WTC11 (cell line): ENCODE data around the gene GALM. TPM values are rescaled to one million over a fixed set of nuclear protein-coding genes. Genes with fewer than 3 reads are reported as not detected.

Experiments
- ATAC-seq: fragments of 200-7000 bp; cut with Tn5 transposase; 2 replicates; pipeline ENCODE4 v1.10.0; 2021; ENCODE audit warnings: mild to moderate bottlenecking, moderate library complexity
- CTCF ChIA-PET: fragments of 300-600 bp; sonication (Branson Sonifier 250); formaldehyde crosslinking; loops from one replicate; lab custom pipeline; 2021; ENCODE audit warnings: antibody characterized with exemption; lab: Charles Lee
- POLR2A ChIA-PET: fragments of 350-600 bp; sonication (Branson Sonifier 250); formaldehyde crosslinking; loops from one replicate; lab custom pipeline; 2021; ENCODE audit warnings: antibody characterized with exemption; lab: Charles Lee
- DNase-seq: peaks from one replicate; pipeline ENCODE4 v3.0.0; 2021; ENCODE audit warnings: low spot score
- H3K27ac Mint-ChIP-seq: 2 replicates; pipeline ENCODE4 v1.8.0; 2021; ENCODE audit warnings: mixed read lengths
- H3K27me3 Mint-ChIP-seq: 2 replicates; pipeline ENCODE4 v1.8.0; 2021; ENCODE audit warnings: low read depth, mild to moderate bottlenecking, moderate library complexity, mixed read lengths
- H3K36me3 Mint-ChIP-seq: 2 replicates; pipeline ENCODE4 v1.8.0; 2021; ENCODE audit warnings: mixed read lengths
- H3K4me1 Mint-ChIP-seq: 2 replicates; pipeline ENCODE4 v1.8.0; 2022; ENCODE audit warnings: mixed read lengths
- H3K4me3 Mint-ChIP-seq: 2 replicates; pipeline ENCODE4 v1.8.0; 2021; ENCODE audit warnings: mild to moderate bottlenecking, moderate library complexity, mixed read lengths
- H3K9me3 Mint-ChIP-seq: 2 replicates; pipeline ENCODE4 v1.8.0; 2021; ENCODE audit warnings: mixed read lengths
- ATF1 ChIP-seq: sonication (generic); formaldehyde crosslinking; IDR thresholded peaks from 2 replicates; pipeline ENCODE4 v1.8.1; 2023; ENCODE audit warnings: mild to moderate bottlenecking, moderate library complexity, missing genetic modification reagents
- ELF4 ChIP-seq: sonication (generic); formaldehyde crosslinking; IDR thresholded peaks from 2 replicates; pipeline ENCODE4 v1.8.1; 2022; ENCODE audit warnings: low read depth, mild to moderate bottlenecking, moderate library complexity, missing genetic modification reagents
- FOXP1 ChIP-seq: sonication (generic); formaldehyde crosslinking; IDR thresholded peaks from 2 replicates; pipeline ENCODE4 v1.8.0; 2022; ENCODE audit warnings: missing genetic modification reagents, mild to moderate bottlenecking, moderate library complexity, borderline replicate concordance
- GTF2I ChIP-seq: fragments of 250-450 bp; sonication (Bioruptor Pico); conservative IDR thresholded peaks from 2 replicates; pipeline ENCODE4 v1.4.0; 2021; ENCODE audit warnings: mild to moderate bottlenecking
- TCF7 ChIP-seq: sonication (generic); formaldehyde crosslinking; IDR thresholded peaks from 2 replicates; pipeline ENCODE4 v1.8.0; 2022; ENCODE audit warnings: mild to moderate bottlenecking, low read depth, missing genetic modification reagents, moderate library complexity
- TEAD1 ChIP-seq: sonication (generic); formaldehyde crosslinking; IDR thresholded peaks from 2 replicates; pipeline ENCODE4 v1.8.0; 2022; ENCODE audit warnings: mild to moderate bottlenecking, missing genetic modification reagents
- ZNF138 ChIP-seq: sonication (generic); formaldehyde crosslinking; conservative IDR thresholded peaks from 2 replicates; pipeline ENCODE4 v1.8.1; 2022; ENCODE audit warnings: mild to moderate bottlenecking, moderate library complexity, missing genetic modification reagents
- ZNF396 ChIP-seq: fragments of 250-450 bp; sonication (Bioruptor Pico); IDR thresholded peaks from 2 replicates; pipeline ENCODE4 v1.8.0; 2021; ENCODE audit warnings: mild to moderate bottlenecking, moderate library complexity, borderline replicate concordance
- ZNF671 ChIP-seq: fragments of 250-450 bp; sonication (Bioruptor Pico); IDR thresholded peaks from 2 replicates; pipeline ENCODE4 v1.8.0; 2021; ENCODE audit warnings: mild to moderate bottlenecking
- total RNA-seq: library from RNA; stranded (reverse); gene quantifications from 3 replicates; pipeline ENCODE4 v1.2.3, GENCODE V29; 2021
- TF ChIP-seq, protein P1 (sequence below): sonication (generic); formaldehyde crosslinking; IDR thresholded peaks from 2 replicates; pipeline ENCODE4 v1.8.1; 2022; ENCODE audit warnings: low read depth, mild to moderate bottlenecking, moderate library complexity, missing genetic modification reagents, borderline replicate concordance
- TF ChIP-seq, protein P2 (sequence below): sonication (generic); formaldehyde crosslinking; IDR thresholded peaks from 2 replicates; pipeline ENCODE4 v1.8.0; 2023; ENCODE audit warnings: mild to moderate bottlenecking, missing genetic modification reagents
- TF ChIP-seq, protein P3 (sequence below): fragments of 250-450 bp; sonication (Bioruptor Pico); IDR thresholded peaks from 2 replicates; pipeline ENCODE4 v1.9.0; 2021; ENCODE audit warnings: mild to moderate bottlenecking
- TF ChIP-seq, protein P4 (sequence below): sonication (generic); formaldehyde crosslinking; conservative IDR thresholded peaks from 2 replicates; pipeline ENCODE4 v1.8.1; 2022; ENCODE audit warnings: mild to moderate bottlenecking, missing genetic modification reagents
- TF ChIP-seq, protein P5 (sequence below): fragments of 250-450 bp; sonication (Bioruptor Pico); IDR thresholded peaks from 2 replicates; pipeline ENCODE4 v2.1.2; 2022; ENCODE audit warnings: mild to moderate bottlenecking, moderate library complexity
- TF ChIP-seq, protein P6 (sequence below): sonication (generic); formaldehyde crosslinking; IDR thresholded peaks from 2 replicates; pipeline ENCODE4 v1.8.1; 2023; ENCODE audit warnings: mild to moderate bottlenecking, missing genetic modification reagents

The GALM gene
- total RNA-seq, 1 experiment from 2014 or later, result 11.2 TPM

DNA sequence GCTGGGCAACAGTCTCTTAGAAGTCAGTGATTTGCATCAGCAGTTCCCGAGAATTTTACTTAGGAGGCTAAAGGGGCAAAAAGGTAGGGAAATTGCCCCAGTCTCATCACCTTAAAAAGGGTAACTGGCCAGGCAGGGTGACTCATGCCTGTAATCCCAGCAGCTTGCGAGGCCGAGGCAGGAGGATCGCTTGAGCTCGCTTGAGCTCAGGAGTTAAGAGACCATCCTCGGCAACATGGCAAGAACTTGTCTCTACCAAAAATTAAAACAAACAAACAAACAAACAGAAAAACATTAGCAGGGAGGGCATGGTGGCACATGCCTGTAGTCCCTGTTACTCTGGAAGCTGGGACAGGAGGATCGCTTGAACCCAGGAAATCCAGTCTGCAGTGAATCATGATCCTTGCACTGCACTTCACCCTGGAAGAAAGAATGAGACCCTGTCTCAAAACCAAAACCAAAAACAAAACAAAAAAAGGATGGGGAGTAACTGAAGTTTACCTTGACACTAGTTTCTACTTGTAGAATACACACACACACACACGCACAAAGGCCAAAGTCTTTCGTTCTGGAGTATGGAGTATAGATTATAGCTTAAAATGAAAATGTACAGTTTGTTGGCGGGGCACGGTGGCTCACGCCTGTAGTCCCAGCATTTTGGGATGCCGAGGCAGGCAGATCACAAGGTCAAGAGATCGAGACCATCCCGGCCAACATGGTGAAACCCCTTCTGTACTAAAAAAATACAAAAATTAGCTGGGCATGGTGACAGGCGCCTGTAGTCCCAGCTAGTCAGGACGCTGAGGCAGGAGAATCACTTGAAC lies 109.4 kb downstream of the GALM start:
- no peak overlapping the region for H3K4me3 Mint-ChIP-seq
- peaks cover 16% of the 10 kb centered on the region for H3K27me3 Mint-ChIP-seq
- peaks cover 3% of the 10 kb centered on the region; the same call in 1 of the 2 replicates for H3K9me3 Mint-ChIP-seq

More for the DNA sequence above, 109.4 kb downstream of the GALM start:
- H3K36me3 Mint-ChIP-seq, result no peaks in the 10 kb centered on the region
- DNase-seq, result no peak
- peaks cover 8% of the 10 kb centered on the region; the same call in 1 of the 2 replicates for H3K4me1 Mint-ChIP-seq
- POLR2A ChIA-PET, result interaction anchor here (1.2 kb wide), 1 partner anchor 24 kb away, joined by 4 read pairs; the partner anchor contains the start of gene SRSF7
- H3K27ac Mint-ChIP-seq, result no peak overlapping the region
- TF ChIP-seq TEAD1 (no peak), ZNF138 (CRISPR knock-in tag) (no peak), ZNF671 (CRISPR knock-in tag) (no peak), ATF1 (CRISPR knock-in tag) (no peak), ZNF396 (CRISPR knock-in tag) (no peak), TCF7 (CRISPR knock-in tag) (no peak), GTF2I (CRISPR knock-in tag) (no peak), FOXP1 (CRISPR knock-in tag) (no peak), ELF4 (CRISPR knock-in tag) (no peak)
- TF ChIP-seq, protein P1, sequence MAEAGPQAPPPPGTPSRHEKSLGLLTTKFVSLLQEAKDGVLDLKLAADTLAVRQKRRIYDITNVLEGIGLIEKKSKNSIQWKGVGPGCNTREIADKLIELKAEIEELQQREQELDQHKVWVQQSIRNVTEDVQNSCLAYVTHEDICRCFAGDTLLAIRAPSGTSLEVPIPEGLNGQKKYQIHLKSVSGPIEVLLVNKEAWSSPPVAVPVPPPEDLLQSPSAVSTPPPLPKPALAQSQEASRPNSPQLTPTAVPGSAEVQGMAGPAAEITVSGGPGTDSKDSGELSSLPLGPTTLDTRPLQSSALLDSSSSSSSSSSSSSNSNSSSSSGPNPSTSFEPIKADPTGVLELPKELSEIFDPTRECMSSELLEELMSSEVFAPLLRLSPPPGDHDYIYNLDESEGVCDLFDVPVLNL, result no peak
- TF ChIP-seq, protein P2, sequence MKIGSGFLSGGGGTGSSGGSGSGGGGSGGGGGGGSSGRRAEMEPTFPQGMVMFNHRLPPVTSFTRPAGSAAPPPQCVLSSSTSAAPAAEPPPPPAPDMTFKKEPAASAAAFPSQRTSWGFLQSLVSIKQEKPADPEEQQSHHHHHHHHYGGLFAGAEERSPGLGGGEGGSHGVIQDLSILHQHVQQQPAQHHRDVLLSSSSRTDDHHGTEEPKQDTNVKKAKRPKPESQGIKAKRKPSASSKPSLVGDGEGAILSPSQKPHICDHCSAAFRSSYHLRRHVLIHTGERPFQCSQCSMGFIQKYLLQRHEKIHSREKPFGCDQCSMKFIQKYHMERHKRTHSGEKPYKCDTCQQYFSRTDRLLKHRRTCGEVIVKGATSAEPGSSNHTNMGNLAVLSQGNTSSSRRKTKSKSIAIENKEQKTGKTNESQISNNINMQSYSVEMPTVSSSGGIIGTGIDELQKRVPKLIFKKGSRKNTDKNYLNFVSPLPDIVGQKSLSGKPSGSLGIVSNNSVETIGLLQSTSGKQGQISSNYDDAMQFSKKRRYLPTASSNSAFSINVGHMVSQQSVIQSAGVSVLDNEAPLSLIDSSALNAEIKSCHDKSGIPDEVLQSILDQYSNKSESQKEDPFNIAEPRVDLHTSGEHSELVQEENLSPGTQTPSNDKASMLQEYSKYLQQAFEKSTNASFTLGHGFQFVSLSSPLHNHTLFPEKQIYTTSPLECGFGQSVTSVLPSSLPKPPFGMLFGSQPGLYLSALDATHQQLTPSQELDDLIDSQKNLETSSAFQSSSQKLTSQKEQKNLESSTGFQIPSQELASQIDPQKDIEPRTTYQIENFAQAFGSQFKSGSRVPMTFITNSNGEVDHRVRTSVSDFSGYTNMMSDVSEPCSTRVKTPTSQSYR (CRISPR knock-in tag), result no peak
- TF ChIP-seq, protein P3, sequence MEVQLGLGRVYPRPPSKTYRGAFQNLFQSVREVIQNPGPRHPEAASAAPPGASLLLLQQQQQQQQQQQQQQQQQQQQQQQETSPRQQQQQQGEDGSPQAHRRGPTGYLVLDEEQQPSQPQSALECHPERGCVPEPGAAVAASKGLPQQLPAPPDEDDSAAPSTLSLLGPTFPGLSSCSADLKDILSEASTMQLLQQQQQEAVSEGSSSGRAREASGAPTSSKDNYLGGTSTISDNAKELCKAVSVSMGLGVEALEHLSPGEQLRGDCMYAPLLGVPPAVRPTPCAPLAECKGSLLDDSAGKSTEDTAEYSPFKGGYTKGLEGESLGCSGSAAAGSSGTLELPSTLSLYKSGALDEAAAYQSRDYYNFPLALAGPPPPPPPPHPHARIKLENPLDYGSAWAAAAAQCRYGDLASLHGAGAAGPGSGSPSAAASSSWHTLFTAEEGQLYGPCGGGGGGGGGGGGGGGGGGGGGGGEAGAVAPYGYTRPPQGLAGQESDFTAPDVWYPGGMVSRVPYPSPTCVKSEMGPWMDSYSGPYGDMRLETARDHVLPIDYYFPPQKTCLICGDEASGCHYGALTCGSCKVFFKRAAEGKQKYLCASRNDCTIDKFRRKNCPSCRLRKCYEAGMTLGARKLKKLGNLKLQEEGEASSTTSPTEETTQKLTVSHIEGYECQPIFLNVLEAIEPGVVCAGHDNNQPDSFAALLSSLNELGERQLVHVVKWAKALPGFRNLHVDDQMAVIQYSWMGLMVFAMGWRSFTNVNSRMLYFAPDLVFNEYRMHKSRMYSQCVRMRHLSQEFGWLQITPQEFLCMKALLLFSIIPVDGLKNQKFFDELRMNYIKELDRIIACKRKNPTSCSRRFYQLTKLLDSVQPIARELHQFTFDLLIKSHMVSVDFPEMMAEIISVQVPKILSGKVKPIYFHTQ (CRISPR knock-in tag), result no peak
- TF ChIP-seq, protein P4, sequence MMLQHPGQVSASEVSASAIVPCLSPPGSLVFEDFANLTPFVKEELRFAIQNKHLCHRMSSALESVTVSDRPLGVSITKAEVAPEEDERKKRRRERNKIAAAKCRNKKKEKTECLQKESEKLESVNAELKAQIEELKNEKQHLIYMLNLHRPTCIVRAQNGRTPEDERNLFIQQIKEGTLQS, result no peak
- TF ChIP-seq, protein P5, sequence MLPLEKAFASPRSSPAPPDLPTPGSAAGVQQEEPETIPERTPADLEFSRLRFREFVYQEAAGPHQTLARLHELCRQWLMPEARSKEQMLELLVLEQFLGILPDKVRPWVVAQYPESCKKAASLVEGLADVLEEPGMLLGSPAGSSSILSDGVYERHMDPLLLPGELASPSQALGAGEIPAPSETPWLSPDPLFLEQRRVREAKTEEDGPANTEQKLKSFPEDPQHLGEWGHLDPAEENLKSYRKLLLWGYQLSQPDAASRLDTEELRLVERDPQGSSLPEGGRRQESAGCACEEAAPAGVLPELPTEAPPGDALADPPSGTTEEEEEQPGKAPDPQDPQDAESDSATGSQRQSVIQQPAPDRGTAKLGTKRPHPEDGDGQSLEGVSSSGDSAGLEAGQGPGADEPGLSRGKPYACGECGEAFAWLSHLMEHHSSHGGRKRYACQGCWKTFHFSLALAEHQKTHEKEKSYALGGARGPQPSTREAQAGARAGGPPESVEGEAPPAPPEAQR (CRISPR knock-in tag), result no peak
- TF ChIP-seq, protein P6, sequence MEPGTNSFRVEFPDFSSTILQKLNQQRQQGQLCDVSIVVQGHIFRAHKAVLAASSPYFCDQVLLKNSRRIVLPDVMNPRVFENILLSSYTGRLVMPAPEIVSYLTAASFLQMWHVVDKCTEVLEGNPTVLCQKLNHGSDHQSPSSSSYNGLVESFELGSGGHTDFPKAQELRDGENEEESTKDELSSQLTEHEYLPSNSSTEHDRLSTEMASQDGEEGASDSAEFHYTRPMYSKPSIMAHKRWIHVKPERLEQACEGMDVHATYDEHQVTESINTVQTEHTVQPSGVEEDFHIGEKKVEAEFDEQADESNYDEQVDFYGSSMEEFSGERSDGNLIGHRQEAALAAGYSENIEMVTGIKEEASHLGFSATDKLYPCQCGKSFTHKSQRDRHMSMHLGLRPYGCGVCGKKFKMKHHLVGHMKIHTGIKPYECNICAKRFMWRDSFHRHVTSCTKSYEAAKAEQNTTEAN, result no peak
- TF ChIP-seq, all 79 proteins: peak for 0
- no peak for ATAC-seq
- CTCF ChIA-PET, result interaction anchor here (0.5 kb wide), 1 partner anchor 24 kb away, joined by 3 read pairs; no protein-coding TSS in a partner anchor
